SKM-1 (cell line): ENCODE measurements around the gene APOC4.

Experiments used
- DNase-seq: peaks from one replicate; lab custom pipeline; 2025; ENCODE audit not compliant: unreplicated experiment; lab: John Stamatoyannopoulos, UW

The APOC4 gene

GRCh38 chr19:44992336-44993163 is 50.5 kb downstream of the APOC4 start:
- no peak for DNase-seq

GRCh38 chr19:44993526-44993925 is 51.5 kb downstream of the APOC4 start:
- DNase-seq: no peak

DNA sequence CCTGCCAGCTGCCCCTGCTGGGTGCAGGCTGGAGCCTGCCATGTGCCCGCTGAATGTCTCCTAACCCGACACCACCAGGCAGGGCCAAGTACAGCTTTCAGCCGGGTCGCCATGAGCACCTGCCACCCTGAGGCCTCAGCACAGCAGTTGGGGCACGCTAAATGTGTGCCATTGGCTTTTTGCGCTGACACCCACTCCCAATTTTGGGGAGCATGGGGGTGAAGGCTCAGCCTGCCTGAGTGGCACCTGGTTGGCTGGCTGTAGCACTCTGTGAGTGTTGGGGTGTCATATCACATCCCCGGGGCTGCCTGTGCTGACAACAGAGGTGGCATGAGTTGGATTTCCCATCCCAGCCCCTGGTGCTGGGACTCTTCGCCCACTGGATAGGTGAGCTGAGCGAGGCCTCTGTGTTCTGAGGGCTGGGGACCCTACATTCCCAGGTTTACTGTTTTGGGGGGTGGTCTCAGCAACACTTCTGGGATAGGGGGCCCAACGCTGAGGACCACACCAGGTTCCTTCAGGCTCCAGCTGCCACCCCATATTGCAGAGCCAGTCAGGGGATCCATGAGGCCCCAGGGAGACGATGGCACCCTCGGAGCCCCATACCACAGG is 52.0 kb downstream of the APOC4 start:
- DNase-seq: no peak
